Measurements from ENCODE around the gene KIF3A. TPM values are rescaled to one million over a fixed set of nuclear protein-coding genes. Genes with fewer than 3 reads are reported as not detected.

KIF3A gene
- total and polyA plus RNA-seq, 4 donors: 0.58 to 1.2 (median 0.86) TPM

DNA sequence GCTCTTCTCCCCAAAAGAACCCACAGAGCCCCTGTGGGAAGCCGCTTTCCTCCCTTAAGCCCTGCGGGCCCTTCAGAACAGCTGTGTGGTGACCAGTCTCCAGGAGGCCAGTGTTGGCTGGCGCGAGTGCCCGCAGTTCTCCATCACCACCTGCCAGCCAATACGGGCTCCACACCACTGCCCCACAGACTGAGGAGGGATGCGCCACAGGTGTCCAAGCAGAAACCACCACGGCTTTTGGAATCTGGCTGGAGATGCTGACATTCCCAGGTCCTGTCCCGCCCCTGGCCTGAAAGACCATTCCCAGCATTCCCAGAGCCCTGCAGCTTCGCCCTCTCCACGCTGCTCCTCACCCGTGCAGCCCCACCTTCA lies 22.7 kb upstream of the KIF3A start:
- 97% methylated on average over 12 of the region's 12 CpGs for WGBS
- Histone ChIP-seq H3K36me3 (ENCODE audit: control insufficient read depth in 4 of 4, insufficient read depth in 3 of 4, low read depth in 1 of 4, low read length in 3 of 4) (peaks cover 0 to 45% (median 7%) of the 10 kb centered on the region in 4 donors), H3K27ac (ENCODE audit: low read depth in 1 of 2, low read length in 2 of 2) (no peak overlapping the region), H3K27me3 (ENCODE audit: control insufficient read depth in 4 of 4, insufficient read depth in 4 of 4, low read length in 3 of 4) (no peaks in the 10 kb centered on the region), H3K9me3 (ENCODE audit: control insufficient read depth in 4 of 4, low read length in 3 of 4) (no peaks in the 10 kb centered on the region), H3K9ac (ENCODE audit: low read depth in 1 of 2, low read length in 2 of 2) (no peak overlapping the region), H3K4me3 (ENCODE audit: low read depth in 1 of 3, low read length in 3 of 3) (no peak overlapping the region), H3K4me1 (ENCODE audit: control insufficient read depth in 4 of 4, insufficient read depth in 4 of 4, low read length in 3 of 4) (no peaks in the 10 kb centered on the region)
- DNase-seq (ENCODE audit: low spot score): no peak
- TF ChIP-seq, protein P1, sequence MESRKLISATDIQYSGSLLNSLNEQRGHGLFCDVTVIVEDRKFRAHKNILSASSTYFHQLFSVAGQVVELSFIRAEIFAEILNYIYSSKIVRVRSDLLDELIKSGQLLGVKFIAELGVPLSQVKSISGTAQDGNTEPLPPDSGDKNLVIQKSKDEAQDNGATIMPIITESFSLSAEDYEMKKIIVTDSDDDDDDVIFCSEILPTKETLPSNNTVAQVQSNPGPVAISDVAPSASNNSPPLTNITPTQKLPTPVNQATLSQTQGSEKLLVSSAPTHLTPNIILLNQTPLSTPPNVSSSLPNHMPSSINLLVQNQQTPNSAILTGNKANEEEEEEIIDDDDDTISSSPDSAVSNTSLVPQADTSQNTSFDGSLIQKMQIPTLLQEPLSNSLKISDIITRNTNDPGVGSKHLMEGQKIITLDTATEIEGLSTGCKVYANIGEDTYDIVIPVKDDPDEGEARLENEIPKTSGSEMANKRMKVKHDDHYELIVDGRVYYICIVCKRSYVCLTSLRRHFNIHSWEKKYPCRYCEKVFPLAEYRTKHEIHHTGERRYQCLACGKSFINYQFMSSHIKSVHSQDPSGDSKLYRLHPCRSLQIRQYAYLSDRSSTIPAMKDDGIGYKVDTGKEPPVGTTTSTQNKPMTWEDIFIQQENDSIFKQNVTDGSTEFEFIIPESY (IDR thresholded peaks at IDR 0.05): no peak
- TF ChIP-seq HNF4A (conservative IDR thresholded peaks at IDR 0.05) (no peak), RXRA (IDR thresholded peaks at IDR 0.05) (no peak), EGR1 (IDR thresholded peaks at IDR 0.05; ENCODE audit: low read depth in 2 of 2) (no peak), NR2F2 (IDR thresholded peaks at IDR 0.05) (no peak), FOXA1 (IDR thresholded peaks at IDR 0.05) (no peak), RAD21 (IDR thresholded peaks at IDR 0.05) (no peak), HNF4G (IDR thresholded peaks at IDR 0.05) (no peak), GABPA (IDR thresholded peaks at IDR 0.05 in 1 of 2, conservative IDR thresholded peaks at IDR 0.05 in 1 of 2) (no peak)
- TF ChIP-seq, protein P2, sequence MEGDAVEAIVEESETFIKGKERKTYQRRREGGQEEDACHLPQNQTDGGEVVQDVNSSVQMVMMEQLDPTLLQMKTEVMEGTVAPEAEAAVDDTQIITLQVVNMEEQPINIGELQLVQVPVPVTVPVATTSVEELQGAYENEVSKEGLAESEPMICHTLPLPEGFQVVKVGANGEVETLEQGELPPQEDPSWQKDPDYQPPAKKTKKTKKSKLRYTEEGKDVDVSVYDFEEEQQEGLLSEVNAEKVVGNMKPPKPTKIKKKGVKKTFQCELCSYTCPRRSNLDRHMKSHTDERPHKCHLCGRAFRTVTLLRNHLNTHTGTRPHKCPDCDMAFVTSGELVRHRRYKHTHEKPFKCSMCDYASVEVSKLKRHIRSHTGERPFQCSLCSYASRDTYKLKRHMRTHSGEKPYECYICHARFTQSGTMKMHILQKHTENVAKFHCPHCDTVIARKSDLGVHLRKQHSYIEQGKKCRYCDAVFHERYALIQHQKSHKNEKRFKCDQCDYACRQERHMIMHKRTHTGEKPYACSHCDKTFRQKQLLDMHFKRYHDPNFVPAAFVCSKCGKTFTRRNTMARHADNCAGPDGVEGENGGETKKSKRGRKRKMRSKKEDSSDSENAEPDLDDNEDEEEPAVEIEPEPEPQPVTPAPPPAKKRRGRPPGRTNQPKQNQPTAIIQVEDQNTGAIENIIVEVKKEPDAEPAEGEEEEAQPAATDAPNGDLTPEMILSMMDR (IDR thresholded peaks at IDR 0.05; ENCODE audit: low read depth, low read length, missing input control): no peak
- TF ChIP-seq, protein P3, sequence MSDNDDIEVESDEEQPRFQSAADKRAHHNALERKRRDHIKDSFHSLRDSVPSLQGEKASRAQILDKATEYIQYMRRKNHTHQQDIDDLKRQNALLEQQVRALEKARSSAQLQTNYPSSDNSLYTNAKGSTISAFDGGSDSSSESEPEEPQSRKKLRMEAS (IDR thresholded peaks at IDR 0.05): no peak

DNA sequence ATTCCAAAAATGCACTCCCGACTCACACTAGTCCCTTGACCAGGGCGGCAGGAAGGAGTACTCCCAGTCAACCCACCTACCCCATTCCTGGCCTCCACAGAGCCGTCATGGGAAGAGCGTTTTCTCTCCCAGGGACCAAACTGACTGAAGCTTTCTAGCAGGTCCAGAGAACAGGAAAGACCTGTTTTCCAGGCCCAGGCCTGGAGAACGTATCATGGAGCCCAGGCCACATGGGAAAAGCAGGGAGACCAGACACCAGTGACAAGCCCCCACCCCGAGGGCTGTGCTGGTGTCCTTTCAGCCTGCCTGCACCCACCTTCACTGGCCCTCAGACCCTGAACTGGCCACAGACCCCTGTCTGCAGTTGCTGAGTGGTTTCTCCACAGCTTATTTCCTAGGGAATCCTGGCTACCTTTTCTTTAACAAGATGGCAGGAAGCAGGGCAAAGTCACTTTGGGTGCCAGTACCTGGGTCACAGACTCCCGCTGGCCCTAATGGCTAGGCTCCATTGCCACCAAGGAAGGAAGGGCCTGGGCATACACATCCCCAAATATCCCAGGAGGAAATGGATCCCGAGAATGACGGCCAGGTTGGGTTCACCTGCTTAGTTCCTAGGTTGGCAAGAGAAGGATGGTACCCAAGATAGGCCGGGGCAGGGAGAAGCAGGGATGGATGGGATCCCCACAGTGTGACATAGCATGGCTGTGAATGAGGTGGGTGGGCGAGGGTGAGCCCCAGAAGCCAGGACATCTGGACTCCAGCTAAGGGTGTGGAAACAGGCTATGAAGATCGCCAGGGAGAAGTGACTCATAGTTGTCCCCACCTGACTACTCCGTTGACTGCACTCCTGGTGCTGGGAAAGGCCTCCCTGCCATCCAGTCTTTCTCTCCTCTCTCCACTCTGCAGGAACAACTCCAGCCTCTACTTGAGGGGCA lies 22.0 kb upstream of the KIF3A start:
- H3K9ac ChIP-seq (ENCODE audit: low read depth in 1 of 2, low read length in 2 of 2): no peak overlapping the region
- H3K9me3 ChIP-seq (ENCODE audit: control insufficient read depth in 4 of 4, low read length in 3 of 4): no peaks in the 10 kb centered on the region
- H3K27ac ChIP-seq (ENCODE audit: low read depth in 1 of 2, low read length in 2 of 2): no peak overlapping the region
- no peaks in the 10 kb centered on the region for H3K27me3 ChIP-seq (ENCODE audit: control insufficient read depth in 4 of 4, insufficient read depth in 4 of 4, low read length in 3 of 4)
- DNase-seq (ENCODE audit: low spot score): no peak
- TF ChIP-seq, protein P2 (IDR thresholded peaks at IDR 0.05; ENCODE audit: low read depth, low read length, missing input control): no peak
- TF ChIP-seq, protein P3 (IDR thresholded peaks at IDR 0.05): no peak
- no peak for TF ChIP-seq FOXA2 (IDR thresholded peaks at IDR 0.05)
- TF ChIP-seq, protein P4, sequence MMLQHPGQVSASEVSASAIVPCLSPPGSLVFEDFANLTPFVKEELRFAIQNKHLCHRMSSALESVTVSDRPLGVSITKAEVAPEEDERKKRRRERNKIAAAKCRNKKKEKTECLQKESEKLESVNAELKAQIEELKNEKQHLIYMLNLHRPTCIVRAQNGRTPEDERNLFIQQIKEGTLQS (IDR thresholded peaks at IDR 0.05): no peak
- TF ChIP-seq HNF4G (IDR thresholded peaks at IDR 0.05): no peak
- TF ChIP-seq YY1 (IDR thresholded peaks at IDR 0.05): no peak
- TF ChIP-seq FOXA1 (IDR thresholded peaks at IDR 0.05): no peak
- TF ChIP-seq NR2F2 (IDR thresholded peaks at IDR 0.05): no peak
- peaks cover 0 to 39% (median 6%) of the 10 kb centered on the region in 4 donors for H3K36me3 ChIP-seq (ENCODE audit: control insufficient read depth in 4 of 4, insufficient read depth in 3 of 4, low read depth in 1 of 4, low read length in 3 of 4)
- no peak overlapping the region for H3K4me3 ChIP-seq (ENCODE audit: low read depth in 1 of 3, low read length in 3 of 3)
- WGBS: 96% methylated on average over 13 of the region's 13 CpGs
- H3K4me1 ChIP-seq (ENCODE audit: control insufficient read depth in 4 of 4, insufficient read depth in 4 of 4, low read length in 3 of 4): no peaks in the 10 kb centered on the region

Measured in liver (tissue), 9 donors.